ENCODE results near the gene PRPF40A.

The PRPF40A gene

GRCh38 chr2:152627351-152627957, 89.8 kb downstream of the PRPF40A start:
- DNase-seq (ENCODE audit: low read depth in 1 of 2, low spot score in 1 of 2): peak in 1 of 2 experiments; percentile 8
- TF ChIP-seq POLR2AphosphoS5 (IDR thresholded peaks at IDR 0.05; ENCODE audit: low read depth) (no peak), CTCF (IDR thresholded peaks at IDR 0.05; ENCODE audit: insufficient read depth, low read length) (peak; percentile 29)
- no peak overlapping the region for H3K4me3 ChIP-seq (replicated peaks; ENCODE audit: insufficient read depth, low read length)
- no peaks in the 10 kb centered on the region for H3K27me3 ChIP-seq (ENCODE audit: insufficient read depth, poor library complexity, severe bottlenecking)
- no peak overlapping the region for H3K27ac ChIP-seq (replicated peaks)

- no peak for DNase-seq (ENCODE audit: low read depth in 1 of 2, low spot score in 1 of 2)
- TF ChIP-seq SPI1 (IDR thresholded peaks at IDR 0.05; ENCODE audit: borderline replicate concordance, low read depth) (no peak), REST (IDR thresholded peaks at IDR 0.05; ENCODE audit: insufficient replicate concordance, low read depth) (no peak), CTCF (IDR thresholded peaks at IDR 0.05; ENCODE audit: insufficient read depth, low read length) (no peak), GABPA (IDR thresholded peaks at IDR 0.05; ENCODE audit: low read depth) (no peak), POLR2AphosphoS5 (IDR thresholded peaks at IDR 0.05; ENCODE audit: low read depth) (no peak)
- no peaks in the 10 kb centered on the region for H3K27me3 ChIP-seq (ENCODE audit: insufficient read depth, poor library complexity, severe bottlenecking)
- H3K27ac ChIP-seq (replicated peaks): no peak overlapping the region
- H3K4me3 ChIP-seq (replicated peaks; ENCODE audit: insufficient read depth, low read length): no peak overlapping the region
These were observed 90.3 kb downstream of the PRPF40A start for GRCh38 chr2:152626911-152627339.

GRCh38 chr2:152624805-152625204, 92.5 kb downstream of the PRPF40A start:
- no peaks in the 10 kb centered on the region for H3K27me3 ChIP-seq (ENCODE audit: insufficient read depth, poor library complexity, severe bottlenecking)
- TF ChIP-seq REST (IDR thresholded peaks at IDR 0.05; ENCODE audit: insufficient replicate concordance, low read depth) (no peak), CTCF (IDR thresholded peaks at IDR 0.05; ENCODE audit: insufficient read depth, low read length) (no peak), POLR2AphosphoS5 (IDR thresholded peaks at IDR 0.05; ENCODE audit: low read depth) (no peak), GABPA (IDR thresholded peaks at IDR 0.05; ENCODE audit: low read depth) (no peak), SPI1 (IDR thresholded peaks at IDR 0.05; ENCODE audit: borderline replicate concordance, low read depth) (no peak)
- H3K4me3 ChIP-seq (replicated peaks; ENCODE audit: insufficient read depth, low read length): no peak overlapping the region
- H3K27ac ChIP-seq (replicated peaks): no peak overlapping the region
- DNase-seq (ENCODE audit: low read depth in 1 of 2, low spot score in 1 of 2): no peak

- TF ChIP-seq CTCF (IDR thresholded peaks at IDR 0.05; ENCODE audit: insufficient read depth, low read length) (no peak), REST (IDR thresholded peaks at IDR 0.05; ENCODE audit: insufficient replicate concordance, low read depth) (no peak), POLR2AphosphoS5 (IDR thresholded peaks at IDR 0.05; ENCODE audit: low read depth) (no peak), SPI1 (IDR thresholded peaks at IDR 0.05; ENCODE audit: borderline replicate concordance, low read depth) (no peak), GABPA (IDR thresholded peaks at IDR 0.05; ENCODE audit: low read depth) (no peak)
- Histone ChIP-seq H3K27ac (replicated peaks) (no peak overlapping the region), H3K27me3 (ENCODE audit: insufficient read depth, poor library complexity, severe bottlenecking) (no peaks in the 10 kb centered on the region), H3K4me3 (replicated peaks; ENCODE audit: insufficient read depth, low read length) (no peak overlapping the region)
- DNase-seq (ENCODE audit: low read depth in 1 of 2, low spot score in 1 of 2): no peak
These were observed 93.5 kb downstream of the PRPF40A start for GRCh38 chr2:152623775-152624174.
